Breast epithelium (tissue), 3 donors: ENCODE results near the gene PELI2.

ENCODE experiments used
- POLR2A ChIP-seq: fragments of 450-650 bp; IDR thresholded peaks from one replicate; pipeline ENCODE4 v1.6.1; 2016; ENCODE audit warnings: antibody characterized with exemption, mild to moderate bottlenecking, moderate library complexity
- POLR2AphosphoS5 ChIP-seq, 3 donors: sonication (generic); formaldehyde crosslinking; IDR thresholded peaks; one replicate each; pipeline ENCODE4 v1.6.1; 2017; ENCODE audit warnings: antibody characterized with exemption in 3 of 3
- TF ChIP-seq, protein P1 (sequence below), 3 donors: fragments of 450-650 bp; IDR thresholded peaks; one replicate each; pipeline ENCODE4 v1.5.1; 2016 to 2017; ENCODE audit warnings: antibody characterized with exemption in 3 of 3, mild to moderate bottlenecking in 3 of 3, moderate library complexity in 3 of 3

DNA sequence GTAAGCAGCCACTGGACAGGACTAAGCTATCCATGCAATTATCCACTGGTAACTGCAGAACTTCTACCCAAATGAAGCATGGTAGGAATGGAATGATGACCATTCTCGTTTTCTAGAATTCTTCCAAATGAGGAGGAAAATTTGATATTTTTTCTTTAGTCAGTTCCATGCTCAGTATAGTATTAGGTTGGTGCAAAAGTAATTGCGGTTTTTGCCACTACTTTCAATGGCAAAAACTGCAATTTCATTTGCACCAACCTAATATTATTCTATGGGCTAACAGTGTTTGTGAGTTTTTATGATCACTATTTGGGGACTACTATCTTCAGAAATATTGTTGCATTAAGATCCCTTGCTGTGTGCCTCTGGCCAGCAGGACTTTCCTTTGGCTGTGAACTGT, 42.9 kb upstream of the PELI2 start:
- no peak for TF ChIP-seq POLR2A
- no peak for TF ChIP-seq POLR2AphosphoS5 (IDR thresholded peaks at IDR 0.05)
- TF ChIP-seq, protein P1, sequence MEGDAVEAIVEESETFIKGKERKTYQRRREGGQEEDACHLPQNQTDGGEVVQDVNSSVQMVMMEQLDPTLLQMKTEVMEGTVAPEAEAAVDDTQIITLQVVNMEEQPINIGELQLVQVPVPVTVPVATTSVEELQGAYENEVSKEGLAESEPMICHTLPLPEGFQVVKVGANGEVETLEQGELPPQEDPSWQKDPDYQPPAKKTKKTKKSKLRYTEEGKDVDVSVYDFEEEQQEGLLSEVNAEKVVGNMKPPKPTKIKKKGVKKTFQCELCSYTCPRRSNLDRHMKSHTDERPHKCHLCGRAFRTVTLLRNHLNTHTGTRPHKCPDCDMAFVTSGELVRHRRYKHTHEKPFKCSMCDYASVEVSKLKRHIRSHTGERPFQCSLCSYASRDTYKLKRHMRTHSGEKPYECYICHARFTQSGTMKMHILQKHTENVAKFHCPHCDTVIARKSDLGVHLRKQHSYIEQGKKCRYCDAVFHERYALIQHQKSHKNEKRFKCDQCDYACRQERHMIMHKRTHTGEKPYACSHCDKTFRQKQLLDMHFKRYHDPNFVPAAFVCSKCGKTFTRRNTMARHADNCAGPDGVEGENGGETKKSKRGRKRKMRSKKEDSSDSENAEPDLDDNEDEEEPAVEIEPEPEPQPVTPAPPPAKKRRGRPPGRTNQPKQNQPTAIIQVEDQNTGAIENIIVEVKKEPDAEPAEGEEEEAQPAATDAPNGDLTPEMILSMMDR (IDR thresholded peaks at IDR 0.05) = no peak
